Osteoblast (primary cell): Measurements from ENCODE around the gene UBXN10. TPM values are rescaled to one million over a fixed set of nuclear protein-coding genes. Genes with fewer than 3 reads are reported as not detected.

Experiments used
- DNase-seq: peaks from one replicate; pipeline ENCODE4 v3.0.0; 2011; ENCODE audit warnings: low spot score, mixed read lengths; ENCODE audit not compliant: insufficient read length; ENCODE audit errors: missing footprints
- H2AFZ ChIP-seq: 2 replicates; pipeline ENCODE4 v1.6.0; 2011; ENCODE audit warnings: mild to moderate bottlenecking, low read length
- H3K27ac ChIP-seq: 2 replicates; pipeline ENCODE4 v1.5.1; 2011; ENCODE audit warnings: mild to moderate bottlenecking, low read depth, low read length, moderate library complexity
- H3K27me3 ChIP-seq: 2 replicates; pipeline ENCODE4 v1.6.0; 2012; ENCODE audit warnings: mild to moderate bottlenecking, control low read depth, inconsistent platforms, low read length, moderate library complexity; ENCODE audit not compliant: insufficient read depth
- H3K36me3 ChIP-seq: 2 replicates; pipeline ENCODE4 v1.5.1; 2011; ENCODE audit warnings: mild to moderate bottlenecking, low read length, control low read depth, moderate library complexity; ENCODE audit not compliant: insufficient read depth
- H3K4me1 ChIP-seq: 2 replicates; pipeline ENCODE4 v1.5.1; 2011; ENCODE audit warnings: mild to moderate bottlenecking, low read length, control low read depth, moderate library complexity; ENCODE audit not compliant: insufficient read depth
- H3K4me2 ChIP-seq: 2 replicates; pipeline ENCODE4 v1.6.0; 2011; ENCODE audit warnings: mild to moderate bottlenecking, low read length; ENCODE audit not compliant: insufficient read depth
- H3K4me3 ChIP-seq: fragments of 200-600 bp; sonication (generic); 3 replicates; pipeline ENCODE4 v1.5.1; 2012; ENCODE audit warnings: mild to moderate bottlenecking, low read length, inconsistent platforms; ENCODE audit not compliant: insufficient read depth
- H3K79me2 ChIP-seq: 2 replicates; pipeline ENCODE4 v1.6.0; 2012; ENCODE audit warnings: mild to moderate bottlenecking, low read length, control low read depth, inconsistent platforms; ENCODE audit not compliant: insufficient read depth
- H3K9me3 ChIP-seq: 2 replicates; pipeline ENCODE4 v1.5.1; 2011; ENCODE audit warnings: low read depth, low read length, control low read depth
- H4K20me1 ChIP-seq: 2 replicates; pipeline ENCODE4 v1.6.0; 2012; ENCODE audit warnings: mild to moderate bottlenecking, low read length, control low read depth; ENCODE audit not compliant: insufficient read depth
- total RNA-seq: library from RNA; depleted of rRNA; stranded (reverse); fragments of >200 nt; gene quantifications from 2 replicates; pipeline ENCODE4 v1.2.3, GENCODE V29; 2012
- TF ChIP-seq, protein P1 (sequence below): IDR thresholded peaks from 2 replicates; pipeline ENCODE4 v1.5.1; 2011; ENCODE audit warnings: mild to moderate bottlenecking, low read depth, low read length, moderate library complexity; ENCODE audit errors: extremely low read depth

UBXN10 gene
- total RNA-seq, 1 donor, result under 0.01 TPM

GRCh38 chr1:20183616-20184271 is 2.2 kb upstream of the UBXN10 start:
- DNase-seq, result no peak
- H2AFZ ChIP-seq, result no peak overlapping the region
- H3K27ac ChIP-seq, result no peak overlapping the region
- no peak overlapping the region for H3K4me3 ChIP-seq
- H3K4me1 ChIP-seq, result no peaks in the 10 kb centered on the region
- TF ChIP-seq, protein P1, sequence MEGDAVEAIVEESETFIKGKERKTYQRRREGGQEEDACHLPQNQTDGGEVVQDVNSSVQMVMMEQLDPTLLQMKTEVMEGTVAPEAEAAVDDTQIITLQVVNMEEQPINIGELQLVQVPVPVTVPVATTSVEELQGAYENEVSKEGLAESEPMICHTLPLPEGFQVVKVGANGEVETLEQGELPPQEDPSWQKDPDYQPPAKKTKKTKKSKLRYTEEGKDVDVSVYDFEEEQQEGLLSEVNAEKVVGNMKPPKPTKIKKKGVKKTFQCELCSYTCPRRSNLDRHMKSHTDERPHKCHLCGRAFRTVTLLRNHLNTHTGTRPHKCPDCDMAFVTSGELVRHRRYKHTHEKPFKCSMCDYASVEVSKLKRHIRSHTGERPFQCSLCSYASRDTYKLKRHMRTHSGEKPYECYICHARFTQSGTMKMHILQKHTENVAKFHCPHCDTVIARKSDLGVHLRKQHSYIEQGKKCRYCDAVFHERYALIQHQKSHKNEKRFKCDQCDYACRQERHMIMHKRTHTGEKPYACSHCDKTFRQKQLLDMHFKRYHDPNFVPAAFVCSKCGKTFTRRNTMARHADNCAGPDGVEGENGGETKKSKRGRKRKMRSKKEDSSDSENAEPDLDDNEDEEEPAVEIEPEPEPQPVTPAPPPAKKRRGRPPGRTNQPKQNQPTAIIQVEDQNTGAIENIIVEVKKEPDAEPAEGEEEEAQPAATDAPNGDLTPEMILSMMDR, result no peak
- H4K20me1 ChIP-seq, result no peaks in the 10 kb centered on the region
- H3K27me3 ChIP-seq, result peaks cover 77% of the 10 kb centered on the region
- H3K9me3 ChIP-seq, result no peaks in the 10 kb centered on the region
- no peak overlapping the region for H3K4me2 ChIP-seq
- H3K79me2 ChIP-seq, result no peaks in the 10 kb centered on the region
- no peaks in the 10 kb centered on the region for H3K36me3 ChIP-seq

DNA sequence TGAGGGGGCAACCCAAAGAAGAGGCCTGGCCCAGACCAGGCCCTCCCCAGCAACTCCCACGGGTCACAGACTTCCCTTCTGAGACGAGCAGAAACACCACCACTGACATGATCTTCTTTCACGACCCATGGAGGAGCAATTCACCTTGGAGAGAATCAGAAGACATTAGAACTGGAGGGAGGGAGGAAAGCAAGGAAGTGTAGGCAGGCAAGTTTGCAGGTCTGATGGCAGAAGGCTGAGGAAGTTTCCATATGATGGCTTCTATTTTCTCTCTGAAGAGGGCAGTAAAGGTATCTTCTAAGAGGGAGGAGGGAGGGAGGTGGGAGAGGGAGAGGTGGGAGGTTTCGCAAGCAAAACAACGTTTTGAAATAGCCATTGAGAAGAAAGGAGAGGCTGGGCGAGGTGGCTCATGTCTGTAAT is 1.4 kb upstream of the UBXN10 start:
- DNase-seq, result no peak
- TF ChIP-seq, protein P1, result no peak
- no peaks in the 10 kb centered on the region for H3K4me1 ChIP-seq
- no peak overlapping the region for H3K27ac ChIP-seq
- H3K4me2 ChIP-seq, result no peak overlapping the region
- H4K20me1 ChIP-seq, result no peaks in the 10 kb centered on the region
- no peak overlapping the region for H3K4me3 ChIP-seq
- H2AFZ ChIP-seq, result no peak overlapping the region
- H3K79me2 ChIP-seq, result no peaks in the 10 kb centered on the region
- peaks cover 74% of the 10 kb centered on the region for H3K27me3 ChIP-seq
- no peaks in the 10 kb centered on the region for H3K9me3 ChIP-seq
- H3K36me3 ChIP-seq, result no peaks in the 10 kb centered on the region

DNA sequence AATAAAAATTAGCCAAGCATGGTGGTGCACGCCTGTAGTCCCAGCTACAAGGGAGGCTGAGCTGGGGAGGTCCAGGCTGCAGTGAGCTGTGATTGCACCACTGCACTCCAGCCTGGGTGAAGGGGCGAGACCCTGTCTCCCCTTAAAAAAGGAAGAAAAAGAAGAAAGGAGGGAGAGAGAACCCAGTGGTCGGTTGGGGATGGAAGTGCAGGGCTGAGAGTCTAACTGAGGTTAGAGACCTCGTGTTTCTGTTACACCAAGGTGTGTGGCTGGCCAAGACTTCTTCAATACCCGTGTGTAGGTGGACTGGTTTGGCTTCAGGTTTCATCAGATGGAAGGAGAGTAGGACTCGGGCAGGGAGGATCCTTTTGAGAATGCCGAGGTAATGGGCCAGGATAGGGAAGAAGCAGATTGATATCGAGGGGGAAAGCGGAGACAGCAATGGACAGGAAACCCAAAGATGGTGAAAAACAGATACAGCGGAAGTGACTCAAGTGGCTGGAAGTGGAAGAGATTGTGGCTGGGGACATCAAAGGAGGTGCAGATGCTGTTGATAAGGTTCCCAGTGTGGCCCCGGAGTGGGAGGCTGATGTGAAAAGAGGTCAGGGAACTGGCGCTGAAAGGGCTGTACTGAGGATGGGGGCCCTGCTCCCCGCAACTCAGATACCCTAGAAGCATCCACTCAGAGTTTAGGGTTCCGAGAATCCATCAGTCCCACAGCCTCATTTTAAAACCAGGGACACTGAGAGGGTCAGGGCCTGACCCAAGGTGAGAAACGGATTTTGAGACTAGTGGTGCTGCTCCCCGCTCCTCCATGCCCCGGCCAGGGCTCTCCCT is 681 bp upstream of the UBXN10 start:
- TF ChIP-seq, protein P1, result no peak
- Histone ChIP-seq H3K9me3 (no peaks in the 10 kb centered on the region), H2AFZ (no peak overlapping the region), H3K4me2 (no peak overlapping the region), H3K79me2 (no peaks in the 10 kb centered on the region), H3K27ac (no peak overlapping the region), H4K20me1 (no peaks in the 10 kb centered on the region), H3K4me1 (no peaks in the 10 kb centered on the region), H3K36me3 (no peaks in the 10 kb centered on the region), H3K27me3 (peaks cover 77% of the 10 kb centered on the region), H3K4me3 (no peak overlapping the region)
- DNase-seq, result no peak
